ENCODE data around the gene ITFG1.

ITFG1 gene

GRCh38 chr16:47247690-47248089, 213.2 kb downstream of the ITFG1 start:
- POLR2A ChIA-PET = no interaction called here
- DNase-seq (ENCODE audit: extremely low spot score) = no peak
- TF ChIP-seq, protein P1, sequence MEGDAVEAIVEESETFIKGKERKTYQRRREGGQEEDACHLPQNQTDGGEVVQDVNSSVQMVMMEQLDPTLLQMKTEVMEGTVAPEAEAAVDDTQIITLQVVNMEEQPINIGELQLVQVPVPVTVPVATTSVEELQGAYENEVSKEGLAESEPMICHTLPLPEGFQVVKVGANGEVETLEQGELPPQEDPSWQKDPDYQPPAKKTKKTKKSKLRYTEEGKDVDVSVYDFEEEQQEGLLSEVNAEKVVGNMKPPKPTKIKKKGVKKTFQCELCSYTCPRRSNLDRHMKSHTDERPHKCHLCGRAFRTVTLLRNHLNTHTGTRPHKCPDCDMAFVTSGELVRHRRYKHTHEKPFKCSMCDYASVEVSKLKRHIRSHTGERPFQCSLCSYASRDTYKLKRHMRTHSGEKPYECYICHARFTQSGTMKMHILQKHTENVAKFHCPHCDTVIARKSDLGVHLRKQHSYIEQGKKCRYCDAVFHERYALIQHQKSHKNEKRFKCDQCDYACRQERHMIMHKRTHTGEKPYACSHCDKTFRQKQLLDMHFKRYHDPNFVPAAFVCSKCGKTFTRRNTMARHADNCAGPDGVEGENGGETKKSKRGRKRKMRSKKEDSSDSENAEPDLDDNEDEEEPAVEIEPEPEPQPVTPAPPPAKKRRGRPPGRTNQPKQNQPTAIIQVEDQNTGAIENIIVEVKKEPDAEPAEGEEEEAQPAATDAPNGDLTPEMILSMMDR (IDR thresholded peaks at IDR 0.05; ENCODE audit: control extremely low read depth, extremely low read depth, low read depth, missing control alignments) = no peak
- CTCF ChIA-PET = interaction anchor here (1.2 to 1.6 kb wide), 4 partner anchors 10 to 34 kb away, joined by 3 to 5 read pairs (median 4); no protein-coding TSS in a partner anchor

DNA sequence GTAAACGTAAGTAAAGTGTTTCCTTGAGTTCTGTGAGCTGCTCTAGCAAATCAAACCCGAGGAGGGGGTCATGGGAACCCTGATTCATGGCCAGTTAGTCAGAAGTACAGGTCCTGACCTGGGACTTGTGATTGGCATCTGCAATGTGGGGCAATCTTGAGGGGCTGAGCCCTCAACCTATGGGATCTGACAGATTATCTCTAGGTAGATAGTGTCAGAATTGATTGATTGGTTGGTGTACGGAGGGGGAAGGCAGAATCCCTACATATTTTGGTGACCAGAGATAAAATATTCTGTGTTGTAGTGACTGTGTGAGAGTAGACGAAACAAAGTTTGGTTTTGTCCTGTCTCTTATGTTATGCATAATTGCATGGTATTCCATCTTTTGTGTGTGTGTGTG, 216.7 kb downstream of the ITFG1 start:
- CTCF ChIA-PET = interaction anchor here (1.3 kb wide), 2 partner anchors 10 to 19 kb away, joined by 3 read pairs; no protein-coding TSS in a partner anchor

GRCh38 chr16:47241061-47241460, 219.8 kb downstream of the ITFG1 start:
- TF ChIP-seq, protein P1 (IDR thresholded peaks at IDR 0.05; ENCODE audit: control extremely low read depth, extremely low read depth, low read depth, missing control alignments) = no peak
- ChIA-PET CTCF (interaction anchor here (0.7 to 1.3 kb wide), 3 partner anchors 8 to 20 kb away, joined by 3 read pairs; no protein-coding TSS in a partner anchor), POLR2A (no interaction called here)
- no peak for DNase-seq (ENCODE audit: extremely low spot score)

More for the DNA sequence above, 216.7 kb downstream of the ITFG1 start:
- POLR2A ChIA-PET = no interaction called here
- TF ChIP-seq, protein P1 (IDR thresholded peaks at IDR 0.05; ENCODE audit: control extremely low read depth, extremely low read depth, low read depth, missing control alignments) = no peak
- DNase-seq (ENCODE audit: extremely low spot score) = no peak

- ChIA-PET CTCF (interaction anchor here (1.6 kb wide), 1 partner anchor 16 kb away, joined by 4 read pairs; no protein-coding TSS in a partner anchor), POLR2A (no interaction called here)
Measured at GRCh38 chr16:47236716-47237115, 224.1 kb downstream of the ITFG1 start.

DNA sequence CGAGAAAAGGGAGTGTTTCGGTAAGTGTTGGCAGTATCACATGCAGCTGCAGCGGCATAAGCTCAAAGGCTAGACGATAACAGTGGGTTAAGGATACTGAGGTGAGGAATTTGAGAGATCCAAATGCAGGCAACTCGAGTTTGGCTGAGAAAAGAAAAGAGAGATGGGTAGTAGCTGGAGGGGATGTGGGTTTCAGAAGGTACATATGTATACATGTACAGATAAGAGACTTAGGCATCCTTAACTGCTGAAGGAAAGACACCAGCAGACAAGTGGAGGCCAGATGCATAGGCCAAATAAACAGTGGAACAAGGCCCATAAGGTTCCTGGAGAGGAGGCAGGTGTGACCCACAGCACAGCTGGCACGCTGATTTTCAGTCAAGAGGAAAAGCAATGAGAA, 230.6 kb downstream of the ITFG1 start:
- no peak for DNase-seq (ENCODE audit: extremely low spot score)
- POLR2A ChIA-PET = no interaction called here
- TF ChIP-seq, protein P1 (IDR thresholded peaks at IDR 0.05; ENCODE audit: control extremely low read depth, extremely low read depth, low read depth, missing control alignments) = no peak
- CTCF ChIA-PET = interaction anchor here (1.0 to 1.3 kb wide), 2 partner anchors 10 to 27 kb away, joined by 3 to 5 read pairs; no protein-coding TSS in a partner anchor

More at GRCh38 chr16:47236716-47237115, 224.1 kb downstream of the ITFG1 start:
- no peak for DNase-seq (ENCODE audit: extremely low spot score)
- TF ChIP-seq, protein P1 (IDR thresholded peaks at IDR 0.05; ENCODE audit: control extremely low read depth, extremely low read depth, low read depth, missing control alignments) = no peak

GRCh38 chr16:47229053-47230050, 231.5 kb downstream of the ITFG1 start:
- ChIA-PET POLR2A (no interaction called here), CTCF (interaction anchor here (1.0 to 1.3 kb wide), 2 partner anchors 9 to 28 kb away, joined by 3 to 5 read pairs; no protein-coding TSS in a partner anchor)
- DNase-seq (ENCODE audit: extremely low spot score) = no peak
- TF ChIP-seq, protein P1 (IDR thresholded peaks at IDR 0.05; ENCODE audit: control extremely low read depth, extremely low read depth, low read depth, missing control alignments) = no peak
